Esophagus squamous epithelium (tissue), 5 donors: ENCODE data around the gene BMP7. TPM values are rescaled to one million over a fixed set of nuclear protein-coding genes. Genes with fewer than 3 reads are reported as not detected.

ENCODE experiments used
- DNase-seq: peaks from one replicate; lab custom pipeline; 2025; lab: John Stamatoyannopoulos, UW
- H3K27ac ChIP-seq, 4 donors: fragments of 200-600 bp; sonication (generic); one replicate each; pipeline ENCODE4 v1.5.1; 2016 to 2019; ENCODE audit warnings: mild to moderate bottlenecking in 1 of 4
- H3K27me3 ChIP-seq, 4 donors: fragments of 200-600 bp; sonication (generic); 1 replicate in 3 of 4; 2 replicates in 1 of 4; pipeline versions ENCODE4 v1.5.1 to v1.6.0; 2017 to 2021; ENCODE audit warnings: antibody characterized with exemption in 1 of 4
- H3K36me3 ChIP-seq, 3 donors: fragments of 200-600 bp; sonication (generic); one replicate each; pipeline ENCODE4 v1.5.1; 2016 to 2019
- H3K4me1 ChIP-seq, 3 donors: fragments of 200-600 bp; sonication (generic); one replicate each; pipeline ENCODE4 v1.5.1; 2017 to 2019
- H3K4me3 ChIP-seq, 4 donors: fragments of 200-600 bp; sonication (generic); 1 replicate in 3 of 4; 2 replicates in 1 of 4; pipeline ENCODE4 v1.5.1; 2016 to 2019; ENCODE audit warnings: mild to moderate bottlenecking in 2 of 4, moderate library complexity in 1 of 4
- H3K9me3 ChIP-seq, 3 donors: fragments of 200-600 bp; sonication (generic); one replicate each; pipeline ENCODE4 v1.5.1; 2016 to 2019
- POLR2A ChIP-seq, 4 donors: fragments of 450-650 bp; IDR thresholded peaks; one replicate each; pipeline ENCODE4 v1.6.1; 2017; ENCODE audit warnings: antibody characterized with exemption in 4 of 4, mild to moderate bottlenecking in 4 of 4, moderate library complexity in 3 of 4
- WGBS, 2 donors: methylation state at CpG; one replicate each; pipeline ENCODE4 v1.1.5; 2018; 5-methylcytosine and 5-hydroxymethylcytosine counted together
- intact Hi-C: fragments of 100-400 bp; cut with DNase I; formaldehyde crosslinking; loops from one replicate; pipeline ENCODE4 v1.15.0; 2022
- total RNA-seq, 4 donors: library from RNA; depleted of rRNA; stranded (reverse); fragments of >200 nt; gene quantifications; one replicate each; pipeline ENCODE4 v1.1.0, GENCODE V29; 2016
- TF ChIP-seq, protein P1 (sequence below), 6 experiments: fragments of 450-650 bp in 4 of 6; fragments of 200-600 bp in 2 of 6; sonication (generic) in 2 of 6; IDR thresholded peaks; one replicate each; pipeline ENCODE4 v1.5.1; 2016 to 2019; ENCODE audit warnings: antibody characterized with exemption in 6 of 6, mild to moderate bottlenecking in 4 of 6, moderate library complexity in 4 of 6
- donor health status: DM: yes; HTN: yes; CAD: no.

BMP7 gene
- total RNA-seq, 4 donors from 2014 or later = 21.8 to 59.8 (median 35.1) TPM

DNA sequence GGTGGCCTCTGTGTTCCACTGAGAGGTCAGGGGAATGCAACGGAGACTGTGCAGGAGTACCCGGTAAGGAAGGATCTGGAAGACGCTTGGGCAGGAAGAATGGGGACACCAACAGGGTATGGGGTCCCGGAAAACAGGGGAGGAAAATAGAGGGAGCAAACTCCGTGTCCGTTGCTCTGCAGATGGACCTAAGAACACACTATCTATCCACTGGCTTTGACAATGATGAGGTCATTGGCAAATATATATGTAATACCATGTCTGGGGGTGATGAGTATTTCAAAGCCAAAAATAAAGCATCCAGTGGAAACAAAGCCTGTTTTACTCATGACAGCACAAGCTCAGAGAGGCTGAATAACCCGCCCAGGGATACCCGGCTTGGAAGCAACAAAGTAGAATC lies 80.2 kb downstream of the BMP7 start:
- TF ChIP-seq, protein P1, sequence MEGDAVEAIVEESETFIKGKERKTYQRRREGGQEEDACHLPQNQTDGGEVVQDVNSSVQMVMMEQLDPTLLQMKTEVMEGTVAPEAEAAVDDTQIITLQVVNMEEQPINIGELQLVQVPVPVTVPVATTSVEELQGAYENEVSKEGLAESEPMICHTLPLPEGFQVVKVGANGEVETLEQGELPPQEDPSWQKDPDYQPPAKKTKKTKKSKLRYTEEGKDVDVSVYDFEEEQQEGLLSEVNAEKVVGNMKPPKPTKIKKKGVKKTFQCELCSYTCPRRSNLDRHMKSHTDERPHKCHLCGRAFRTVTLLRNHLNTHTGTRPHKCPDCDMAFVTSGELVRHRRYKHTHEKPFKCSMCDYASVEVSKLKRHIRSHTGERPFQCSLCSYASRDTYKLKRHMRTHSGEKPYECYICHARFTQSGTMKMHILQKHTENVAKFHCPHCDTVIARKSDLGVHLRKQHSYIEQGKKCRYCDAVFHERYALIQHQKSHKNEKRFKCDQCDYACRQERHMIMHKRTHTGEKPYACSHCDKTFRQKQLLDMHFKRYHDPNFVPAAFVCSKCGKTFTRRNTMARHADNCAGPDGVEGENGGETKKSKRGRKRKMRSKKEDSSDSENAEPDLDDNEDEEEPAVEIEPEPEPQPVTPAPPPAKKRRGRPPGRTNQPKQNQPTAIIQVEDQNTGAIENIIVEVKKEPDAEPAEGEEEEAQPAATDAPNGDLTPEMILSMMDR (IDR thresholded peaks at IDR 0.05) = no peak
- no peak for TF ChIP-seq POLR2A (IDR thresholded peaks at IDR 0.05)
- peaks cover 0 to 12% (median 0%) of the 10 kb centered on the region in 4 donors for H3K27me3 ChIP-seq
- WGBS, 2 donors = 79 to 84% methylated on average over 8 of the region's 8 CpGs
- intact Hi-C loops = no loop called here
- no peaks in the 10 kb centered on the region for H3K4me1 ChIP-seq
- no peak overlapping the region for H3K4me3 ChIP-seq
- H3K27ac ChIP-seq = no peak overlapping the region
- peaks cover 0 to 30% (median 0%) of the 10 kb centered on the region in 3 donors for H3K36me3 ChIP-seq
- H3K9me3 ChIP-seq = no peaks in the 10 kb centered on the region
- no peak for DNase-seq

- H3K36me3 ChIP-seq = peaks cover 0 to 30% (median 0%) of the 10 kb centered on the region in 3 donors
- peaks cover 0 to 4% (median 0%) of the 10 kb centered on the region in 3 donors for H3K4me1 ChIP-seq
- no peak overlapping the region for H3K4me3 ChIP-seq
- H3K27me3 ChIP-seq = peaks cover 0 to 19% (median 0%) of the 10 kb centered on the region in 4 donors
- 63 to 95% methylated on average over 3 of the region's 3 CpGs for WGBS, 2 donors
- intact Hi-C loops = no loop called here
- no peak for DNase-seq
- TF ChIP-seq POLR2A (IDR thresholded peaks at IDR 0.05) = no peak
- TF ChIP-seq, protein P1 (IDR thresholded peaks at IDR 0.05) = no peak
- H3K27ac ChIP-seq = no peak overlapping the region
- H3K9me3 ChIP-seq = no peaks in the 10 kb centered on the region
These were observed 81.2 kb downstream of the BMP7 start for GRCh38 chr20:57185188-57185743.

DNA sequence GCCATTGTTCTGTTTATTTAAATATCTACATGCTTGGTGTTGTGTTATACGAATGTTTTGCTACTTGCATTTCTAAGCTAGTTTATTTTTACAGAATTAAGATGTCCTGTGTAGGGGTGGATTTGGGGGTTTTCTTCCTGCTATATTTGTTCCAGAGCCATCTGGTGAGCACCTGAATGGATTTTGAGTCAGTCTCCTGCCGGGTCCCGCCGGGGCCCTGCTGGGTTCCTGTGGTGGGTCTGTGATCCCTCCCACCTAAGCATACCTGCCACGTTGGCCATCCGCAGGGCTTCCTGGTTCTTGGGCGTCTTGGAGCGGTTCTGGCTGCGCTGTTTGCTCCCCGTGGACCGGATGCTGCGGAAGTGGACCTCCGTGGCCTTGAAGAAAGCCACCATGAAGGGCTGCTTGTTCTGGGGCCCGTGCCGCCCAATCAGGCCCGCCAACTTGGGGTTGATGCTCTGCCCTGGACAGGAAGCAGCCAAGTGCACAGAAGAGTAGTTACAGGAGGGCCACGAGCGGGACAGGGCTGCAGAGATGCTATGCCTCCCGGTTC lies 82.9 kb downstream of the BMP7 start:
- H3K27ac ChIP-seq = no peak overlapping the region
- no peak for TF ChIP-seq POLR2A (IDR thresholded peaks at IDR 0.05)
- TF ChIP-seq, protein P1 (IDR thresholded peaks at IDR 0.05) = no peak
- DNase-seq = no peak
- no peaks in the 10 kb centered on the region for H3K9me3 ChIP-seq
- peaks cover 0 to 20% (median 0%) of the 10 kb centered on the region in 3 donors for H3K36me3 ChIP-seq
- H3K4me1 ChIP-seq = peaks cover 0 to 21% (median 7%) of the 10 kb centered on the region in 3 donors
- peaks cover 0 to 35% (median 0%) of the 10 kb centered on the region in 4 donors for H3K27me3 ChIP-seq
- 67 to 85% methylated on average over 3 to 9 of the region's 19 CpGs for WGBS, 2 donors
- no peak overlapping the region for H3K4me3 ChIP-seq
- intact Hi-C loops = no loop called here

DNA sequence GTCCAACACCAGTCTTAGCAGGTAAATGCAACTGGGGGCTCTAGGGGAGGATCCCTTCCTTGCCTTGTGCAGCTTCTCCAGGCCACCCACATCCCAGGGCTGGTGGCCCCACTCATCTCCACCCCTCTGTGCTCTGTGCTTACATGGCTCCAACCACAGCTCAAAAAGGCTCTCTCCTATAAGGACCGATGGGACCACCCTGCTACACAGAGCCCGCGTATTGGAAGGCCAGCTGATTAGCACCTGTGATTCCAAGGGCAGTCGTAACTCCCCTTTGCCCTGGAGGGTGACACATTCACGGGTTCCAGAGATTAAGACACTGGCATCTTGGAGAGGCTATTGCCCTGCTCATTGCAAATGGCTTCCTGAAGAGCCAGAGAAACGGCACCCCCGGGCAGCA lies 84.8 kb downstream of the BMP7 start:
- no peak for DNase-seq
- H3K27ac ChIP-seq = no peak overlapping the region
- WGBS, 2 donors = 42 to 78% methylated on average over 2 to 4 of the region's 7 CpGs
- no peaks in the 10 kb centered on the region for H3K9me3 ChIP-seq
- peaks cover 0 to 20% (median 0%) of the 10 kb centered on the region in 3 donors for H3K36me3 ChIP-seq
- intact Hi-C loops = no loop called here
- H3K4me1 ChIP-seq = peaks cover 0 to 21% (median 7%) of the 10 kb centered on the region in 3 donors
- TF ChIP-seq, protein P1 (IDR thresholded peaks at IDR 0.05) = no peak
- no peak for TF ChIP-seq POLR2A (IDR thresholded peaks at IDR 0.05)
- no peak overlapping the region for H3K4me3 ChIP-seq
- peaks cover 0 to 41% (median 0%) of the 10 kb centered on the region in 4 donors for H3K27me3 ChIP-seq

GRCh38 chr20:57180954-57181353 lies 85.5 kb downstream of the BMP7 start:
- Histone ChIP-seq H3K27me3 (peaks cover 0 to 41% (median 0%) of the 10 kb centered on the region in 4 donors), H3K4me1 (peaks cover 0 to 21% (median 7%) of the 10 kb centered on the region in 3 donors), H3K36me3 (peaks cover 0 to 20% (median 0%) of the 10 kb centered on the region in 3 donors), H3K4me3 (no peak overlapping the region), H3K27ac (no peak overlapping the region), H3K9me3 (no peaks in the 10 kb centered on the region)
- WGBS, 2 donors = 47 to 54% methylated on average over 3 of the region's 5 CpGs
- DNase-seq = no peak
- intact Hi-C loops = no loop called here
- no peak for TF ChIP-seq POLR2A (IDR thresholded peaks at IDR 0.05)
- TF ChIP-seq, protein P1 (IDR thresholded peaks at IDR 0.05) = no peak
